GM23248 (cell line): ENCODE results near the gene HS3ST3B1. TPM values are rescaled to one million over a fixed set of nuclear protein-coding genes. Genes with fewer than 3 reads are reported as not detected.
A peak's percentile ranks its signal among the peaks of the same experiment; 100 is the strongest.

Source experiments
- DNase-seq: peaks from one replicate; pipeline ENCODE4 v3.0.0-alpha.2; 2015
- H2AFZ ChIP-seq: fragments of 200-600 bp; sonication (generic); 2 replicates; pipeline ENCODE4 v1.6.1; 2016; ENCODE audit warnings: antibody characterized with exemption
- H3F3A ChIP-seq: fragments of 200-600 bp; sonication (generic); 2 replicates; pipeline ENCODE4 v1.6.1; 2016; ENCODE audit warnings: mild to moderate bottlenecking, antibody characterized with exemption, mixed run types; ENCODE audit not compliant: insufficient read depth
- H3K27ac ChIP-seq: fragments of 200-600 bp; sonication (generic); 2 replicates; pipeline ENCODE4 v1.5.1; 2016; ENCODE audit warnings: mild to moderate bottlenecking
- H3K27me3 ChIP-seq: fragments of 200-600 bp; sonication (generic); replicated peaks from 2 replicates; pipeline ENCODE4 v1.6.1; 2016; ENCODE audit warnings: mild to moderate bottlenecking; ENCODE audit not compliant: insufficient read depth
- H3K36me3 ChIP-seq: fragments of 200-600 bp; sonication (generic); 2 replicates; pipeline ENCODE4 v1.6.1; 2016; ENCODE audit warnings: low read depth, mild to moderate bottlenecking
- H3K4me1 ChIP-seq: fragments of 200-600 bp; sonication (generic); 2 replicates; pipeline ENCODE4 v1.6.1; 2016; ENCODE audit warnings: mild to moderate bottlenecking; ENCODE audit not compliant: insufficient read depth
- H3K4me2 ChIP-seq: fragments of 200-600 bp; sonication (generic); one replicate; pipeline ENCODE4 v1.6.1; 2016; ENCODE audit warnings: mild to moderate bottlenecking; ENCODE audit not compliant: unreplicated experiment
- H3K4me3 ChIP-seq: fragments of 200-600 bp; sonication (generic); 2 replicates; pipeline ENCODE4 v1.5.1; 2016; ENCODE audit warnings: mild to moderate bottlenecking
- H3K79me2 ChIP-seq: fragments of 200-600 bp; sonication (generic); 2 replicates; pipeline ENCODE4 v1.6.1; 2016; ENCODE audit warnings: mild to moderate bottlenecking; ENCODE audit not compliant: insufficient read depth
- H3K9ac ChIP-seq: fragments of 200-600 bp; sonication (generic); 2 replicates; pipeline ENCODE4 v1.6.1; 2016; ENCODE audit warnings: mild to moderate bottlenecking
- H3K9me2 ChIP-seq: fragments of 200-600 bp; sonication (generic); 2 replicates; pipeline ENCODE4 v1.6.1; 2016; ENCODE audit warnings: mixed run types, mild to moderate bottlenecking, moderate library complexity; ENCODE audit not compliant: insufficient read depth
- H3K9me3 ChIP-seq: fragments of 200-600 bp; sonication (generic); one replicate; pipeline ENCODE4 v1.6.1; 2017; ENCODE audit warnings: low read depth
- H4K20me1 ChIP-seq: fragments of 200-600 bp; sonication (generic); 2 replicates; pipeline ENCODE4 v1.6.0; 2016; ENCODE audit not compliant: insufficient read depth
- EZH2 ChIP-seq: fragments of 200-600 bp; sonication (generic); IDR thresholded peaks from 2 replicates; pipeline ENCODE4 v1.6.1; 2018; ENCODE audit warnings: antibody characterized with exemption, mild to moderate bottlenecking; ENCODE audit not compliant: insufficient read depth, poor library complexity, severe bottlenecking
- EZH2phosphoT487 ChIP-seq: fragments of 200-600 bp; sonication (generic); IDR thresholded peaks from 2 replicates; pipeline ENCODE4 v1.6.1; 2018; ENCODE audit warnings: antibody characterized with exemption, moderate library complexity, mild to moderate bottlenecking, low read depth; ENCODE audit not compliant: insufficient read depth
- WGBS, 2 experiments: methylation state at CpG; one replicate each; pipeline ENCODE4 v1.1.6; 2015 to 2017; ENCODE audit warnings: low lambda C conversion rate in 2 of 2, low coverage in 1 of 2; ENCODE audit errors: missing lambda C conversion rate in 2 of 2; 5-methylcytosine and 5-hydroxymethylcytosine counted together
- in situ Hi-C: fragments of 300-500 bp; cut with MboI; formaldehyde crosslinking; loops from 2 replicates; pipeline ENCODE4 v1.15.0; 2020
- polyA plus RNA-seq: library from polyadenylated mRNA; unstranded; fragments of >200 nt; fragmentation: Nextera tagmentation; extraction: Ambion mirVana; gene quantifications from 2 replicates; pipeline ENCODE4 v1.2.1, GENCODE V29; 2016
- total RNA-seq: library from RNA; depleted of rRNA; stranded (reverse); fragments of >200 nt; shearing (Covaris generic); gene quantifications from 2 replicates; pipeline ENCODE4 v1.2.3, GENCODE V29; 2014; rRNA removed

HS3ST3B1 gene
- total RNA-seq (41.9 and 45.5 TPM in 2 replicates), polyA plus RNA-seq (37.6 and 40.1 TPM in 2 replicates)

DNA sequence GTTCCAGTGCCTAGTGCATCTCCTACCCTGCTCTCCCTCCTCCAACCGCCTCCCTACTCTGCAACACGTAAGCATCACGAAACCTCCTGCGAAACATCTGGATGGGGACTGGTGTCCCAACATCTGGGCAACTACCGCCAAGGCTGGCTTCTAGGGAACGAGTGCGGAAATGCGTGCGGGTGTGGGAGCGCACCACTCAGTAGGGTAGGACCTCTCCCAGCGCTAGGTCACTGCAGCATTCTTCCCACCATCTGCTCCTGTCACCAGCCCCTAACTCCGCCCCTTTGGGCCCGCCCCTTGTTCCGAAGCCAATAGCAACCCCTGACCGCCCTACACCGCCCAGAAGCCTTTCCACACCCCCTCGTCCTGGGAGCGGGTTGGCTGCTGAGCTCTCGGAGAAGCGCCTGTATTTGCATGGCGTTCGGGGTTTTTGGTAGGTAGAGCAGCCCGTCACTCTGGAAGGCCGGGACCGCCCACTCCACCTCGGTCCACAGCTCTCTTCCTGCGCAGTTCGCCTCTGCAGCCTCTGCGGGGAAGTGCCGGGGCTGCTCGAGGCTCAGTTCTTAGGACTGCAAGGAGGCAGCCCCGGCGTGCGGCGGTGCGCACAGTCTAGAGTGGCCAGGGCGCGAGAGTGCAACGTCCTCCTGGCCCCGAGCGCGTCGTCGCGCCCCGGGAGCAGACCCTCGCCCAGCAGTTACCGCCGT is at the start of gene HS3ST3B1:
Gene HS3ST3B1 (plus strand): TSS at position 507 of the 704 bp plus-strand sequence. CDS start 438 bp downstream, outside the sequence.
- DNase-seq = peak; percentile 99
- peak within 1 kb of the TSS; percentile 91 for H3K4me3 ChIP-seq
- peak within 1 kb of the TSS; percentile 93 for H3K9ac ChIP-seq
- peak within 1 kb of the TSS; percentile 86 for H3K27ac ChIP-seq
- peak within 1 kb of the TSS; percentile 82 for H2AFZ ChIP-seq
- H3K4me2 ChIP-seq = peak within 1 kb of the TSS; percentile 96
- no peaks in the 10 kb centered on the region for H3K36me3 ChIP-seq
- no peaks in the 10 kb centered on the region for H3K9me2 ChIP-seq
- TF ChIP-seq EZH2 = no peak
- no peak for TF ChIP-seq EZH2phosphoT487
- H3F3A ChIP-seq = peaks cover 26% of the 10 kb centered on the region
- WGBS, 2 experiments = 1% methylated on average over 40 to 46 of the region's 49 CpGs
- no peaks in the 10 kb centered on the region for H3K27me3 ChIP-seq
- H3K9me3 ChIP-seq = no peaks in the 10 kb centered on the region
- in situ Hi-C loops = loop anchor here (25.0 kb wide), 1 partner anchor 862 kb away; no protein-coding TSS in a partner anchor
- H3K4me1 ChIP-seq = peaks cover 30% of the 10 kb centered on the region
- no peaks in the 10 kb centered on the region for H4K20me1 ChIP-seq
- peaks cover 48% of the 10 kb centered on the region for H3K79me2 ChIP-seq

DNA sequence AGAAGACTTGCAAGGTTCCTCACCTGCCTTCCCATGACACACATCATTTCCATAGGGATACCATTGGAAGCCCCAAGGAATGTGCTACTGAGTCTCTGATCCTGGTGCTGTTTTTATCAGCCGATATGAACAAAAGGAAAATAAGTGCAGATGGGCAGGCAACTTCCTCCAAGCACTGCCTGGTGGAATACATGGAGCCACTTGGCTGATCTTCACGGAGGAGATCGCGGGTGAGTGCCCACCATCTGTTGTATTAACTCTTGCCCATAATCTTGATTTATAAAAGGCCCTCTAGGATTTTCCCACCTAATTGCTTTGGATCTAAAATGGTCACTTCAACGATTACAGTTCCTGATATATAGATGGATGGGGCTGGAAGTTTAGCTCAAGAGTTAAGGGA is 39.5 kb upstream of the HS3ST3B1 start:
- Histone ChIP-seq H2AFZ (no peak overlapping the region), H3K9ac (no peak overlapping the region), H3K4me3 (no peak overlapping the region), H3K9me3 (no peaks in the 10 kb centered on the region), H3F3A (no peaks in the 10 kb centered on the region), H3K36me3 (no peaks in the 10 kb centered on the region), H3K4me2 (no peak overlapping the region), H3K4me1 (no peaks in the 10 kb centered on the region), H3K9me2 (no peaks in the 10 kb centered on the region), H3K79me2 (no peaks in the 10 kb centered on the region), H4K20me1 (no peaks in the 10 kb centered on the region), H3K27me3 (no peaks in the 10 kb centered on the region), H3K27ac (no peak overlapping the region)
- no peak for DNase-seq
- in situ Hi-C loops = no loop called here
- TF ChIP-seq EZH2phosphoT487 = no peak
- TF ChIP-seq EZH2 = no peak
- WGBS, 2 experiments = 67 to 71% methylated on average over 5 of the region's 5 CpGs

DNA sequence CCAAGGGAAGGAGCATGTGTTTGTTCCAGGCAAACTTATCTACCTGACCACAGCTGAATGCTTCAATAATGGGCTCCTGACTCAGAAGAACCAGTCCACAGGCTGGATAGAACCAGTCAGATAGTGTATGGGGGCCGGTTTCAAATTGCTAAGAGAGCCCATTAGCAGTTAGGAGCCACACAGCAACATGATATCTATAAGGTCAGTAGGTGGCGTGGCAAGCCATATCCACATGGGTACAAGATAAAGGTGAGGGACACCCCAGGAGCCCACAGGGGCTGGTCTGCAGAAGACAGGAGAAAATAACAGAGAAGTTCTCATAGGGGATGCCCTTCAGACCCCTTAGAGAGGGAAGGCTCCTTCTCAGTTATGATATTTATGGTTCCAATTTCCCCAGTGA is 32.6 kb upstream of the HS3ST3B1 start:
- no peak overlapping the region for H3K27ac ChIP-seq
- H2AFZ ChIP-seq = no peak overlapping the region
- H3K4me2 ChIP-seq = no peak overlapping the region
- H3K27me3 ChIP-seq = no peaks in the 10 kb centered on the region; the same call in 1 of the 2 replicates
- H4K20me1 ChIP-seq = no peaks in the 10 kb centered on the region
- no peaks in the 10 kb centered on the region for H3F3A ChIP-seq
- no peaks in the 10 kb centered on the region for H3K9me3 ChIP-seq
- no peaks in the 10 kb centered on the region for H3K79me2 ChIP-seq
- WGBS, 2 experiments = 61 to 72% methylated on average over 2 of the region's 2 CpGs
- no peak overlapping the region for H3K4me3 ChIP-seq
- TF ChIP-seq EZH2phosphoT487 (no peak), EZH2 (no peak)
- in situ Hi-C loops = no loop called here
- H3K36me3 ChIP-seq = no peaks in the 10 kb centered on the region
- no peaks in the 10 kb centered on the region for H3K9me2 ChIP-seq
- no peaks in the 10 kb centered on the region for H3K4me1 ChIP-seq
- DNase-seq = no peak
- H3K9ac ChIP-seq = no peak overlapping the region

DNA sequence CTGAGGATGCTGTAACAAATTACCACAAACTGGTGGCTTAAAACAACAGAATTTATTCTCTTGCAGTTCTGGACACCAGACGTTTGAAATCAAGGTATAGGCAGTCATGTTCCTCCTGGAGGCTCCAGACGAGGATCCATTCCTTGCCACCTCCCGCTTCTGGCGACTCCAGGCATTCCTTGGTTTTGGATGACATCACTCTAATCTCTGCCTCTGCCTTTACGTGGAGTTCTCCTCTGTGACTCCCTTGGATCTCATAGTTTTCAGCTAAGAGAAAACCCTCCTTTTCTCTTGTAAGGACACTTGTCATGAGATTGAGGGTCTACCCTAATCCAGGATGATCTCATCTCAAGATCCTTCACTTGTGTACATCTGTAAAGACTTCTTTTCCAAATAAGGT is 31.4 kb upstream of the HS3ST3B1 start:
- Histone ChIP-seq H3F3A (no peaks in the 10 kb centered on the region), H3K27ac (no peak overlapping the region), H3K27me3 (no peaks in the 10 kb centered on the region; the same call in 1 of the 2 replicates), H3K79me2 (no peaks in the 10 kb centered on the region), H3K9ac (no peak overlapping the region), H3K9me3 (no peaks in the 10 kb centered on the region), H2AFZ (no peak overlapping the region), H3K4me1 (no peaks in the 10 kb centered on the region), H3K4me3 (no peak overlapping the region), H3K36me3 (no peaks in the 10 kb centered on the region), H4K20me1 (no peaks in the 10 kb centered on the region), H3K9me2 (no peaks in the 10 kb centered on the region), H3K4me2 (no peak overlapping the region)
- 22 to 23% methylated on average over 5 of the region's 5 CpGs for WGBS, 2 experiments
- TF ChIP-seq EZH2 (no peak), EZH2phosphoT487 (no peak)
- DNase-seq = peak; percentile 11
- in situ Hi-C loops = no loop called here
